GM23338 (cell line): Measurements from ENCODE around the gene FUNDC2. TPM values are rescaled to one million over a fixed set of nuclear protein-coding genes. Genes with fewer than 3 reads are reported as not detected.

Source experiments
- ATAC-seq: fragments of 200-7000 bp; cut with Tn5 transposase; 3 replicates; pipeline ENCODE4 v1.9.1; 2020
- DNase-seq: peaks from one replicate; pipeline ENCODE4 v3.0.0-alpha.2; 2015; ENCODE audit warnings: low spot score
- H2AFZ ChIP-seq: fragments of 200-600 bp; sonication (generic); 2 replicates; pipeline ENCODE4 v1.8.0; 2016; ENCODE audit warnings: antibody characterized with exemption, mild to moderate bottlenecking, moderate library complexity
- H3F3A ChIP-seq: fragments of 200-600 bp; sonication (generic); replicated peaks from 2 replicates; pipeline ENCODE4 v1.8.0; 2017; ENCODE audit warnings: antibody characterized with exemption, mixed run types, low read depth
- H3K27ac ChIP-seq: fragments of 200-600 bp; sonication (generic); 2 replicates; pipeline ENCODE4 v1.6.1; 2016; ENCODE audit warnings: low read depth
- H3K27me3 ChIP-seq: fragments of 200-600 bp; sonication (generic); 2 replicates; pipeline ENCODE4 v1.8.0; 2016; ENCODE audit warnings: mild to moderate bottlenecking, mixed run types, moderate library complexity; ENCODE audit not compliant: insufficient read depth
- H3K36me3 ChIP-seq: fragments of 200-600 bp; sonication (generic); 2 replicates; pipeline ENCODE4 v1.8.0; 2016; ENCODE audit warnings: mild to moderate bottlenecking; ENCODE audit not compliant: insufficient read depth
- H3K4me1 ChIP-seq: fragments of 200-600 bp; sonication (generic); 2 replicates; pipeline ENCODE4 v1.8.0; 2016; ENCODE audit warnings: mild to moderate bottlenecking, moderate library complexity; ENCODE audit not compliant: insufficient read depth
- H3K4me2 ChIP-seq: fragments of 200-600 bp; sonication (generic); 2 replicates; pipeline ENCODE4 v1.7.1; 2017; ENCODE audit warnings: mixed run types
- H3K4me3 ChIP-seq: fragments of 200-600 bp; sonication (generic); 2 replicates; pipeline ENCODE4 v1.6.1; 2016; ENCODE audit warnings: mixed run types
- H3K79me2 ChIP-seq: fragments of 200-600 bp; sonication (generic); replicated peaks from 2 replicates; pipeline ENCODE4 v1.8.0; 2017; ENCODE audit warnings: mild to moderate bottlenecking; ENCODE audit not compliant: insufficient read depth
- H3K9me2 ChIP-seq: fragments of 200-600 bp; sonication (generic); 2 replicates; pipeline ENCODE4 v1.8.0; 2017; ENCODE audit not compliant: insufficient read depth
- H4K20me1 ChIP-seq: fragments of 200-600 bp; sonication (generic); replicated peaks from 2 replicates; pipeline ENCODE4 v1.8.0; 2017; ENCODE audit warnings: mild to moderate bottlenecking; ENCODE audit not compliant: insufficient read depth
- H3K27ac Mint-ChIP-seq: 2 replicates; pipeline ENCODE4 v1.8.0; 2020; ENCODE audit warnings: inconsistent platforms, mild to moderate bottlenecking, moderate library complexity, mixed read lengths
- H3K27me3 Mint-ChIP-seq: 3 replicates; pipeline ENCODE4 v1.8.0; 2022; ENCODE audit warnings: low read depth, mild to moderate bottlenecking, moderate library complexity, mixed read lengths, inconsistent platforms; ENCODE audit not compliant: insufficient read depth, poor library complexity
- H3K36me3 Mint-ChIP-seq: 3 replicates; pipeline ENCODE4 v1.8.0; 2021; ENCODE audit warnings: low read depth, mild to moderate bottlenecking, inconsistent platforms, moderate library complexity, mixed read lengths
- H3K4me1 Mint-ChIP-seq: 3 replicates; pipeline ENCODE4 v1.8.0; 2020; ENCODE audit warnings: mild to moderate bottlenecking, inconsistent platforms, mixed read lengths
- H3K4me3 Mint-ChIP-seq: 3 replicates; pipeline ENCODE4 v1.8.0; 2021; ENCODE audit warnings: moderate library complexity, mild to moderate bottlenecking, inconsistent platforms, mixed read lengths
- H3K9me3 Mint-ChIP-seq: 3 replicates; pipeline ENCODE4 v1.8.0; 2020; ENCODE audit warnings: moderate library complexity, mild to moderate bottlenecking, inconsistent platforms, mixed read lengths
- CREB1 ChIP-seq: fragments of 250-450 bp; sonication (Bioruptor Pico); IDR thresholded peaks from 2 replicates; pipeline ENCODE4 v1.5.0; 2020; ENCODE audit warnings: low read depth, mild to moderate bottlenecking, moderate library complexity
- ZNF114 ChIP-seq: fragments of 250-450 bp; sonication (Bioruptor Pico); IDR thresholded peaks from 2 replicates; pipeline ENCODE4 v1.5.0; 2020; ENCODE audit warnings: mild to moderate bottlenecking, moderate library complexity
- polyA plus RNA-seq: library from polyadenylated mRNA; unstranded; fragments of >200 nt; fragmentation: Nextera tagmentation; extraction: Ambion mirVana; gene quantifications from 2 replicates; pipeline ENCODE4 v1.2.1, GENCODE V29; 2016
- total RNA-seq: library from RNA; depleted of rRNA; stranded (reverse); fragments of >200 nt; shearing (Covaris generic); gene quantifications from 2 replicates; pipeline ENCODE4 v1.2.3, GENCODE V29; 2014
- TF ChIP-seq, protein P1 (sequence below): fragments of 250-450 bp; sonication (Bioruptor Pico); IDR thresholded peaks from 2 replicates; pipeline ENCODE4 v1.5.0; 2020; ENCODE audit warnings: mild to moderate bottlenecking, moderate library complexity
- TF ChIP-seq, protein P2 (sequence below), 2 experiments: fragments of 200-600 bp in 1 of 2; sonication (generic) in 1 of 2; conservative IDR thresholded peaks; 2 replicates each; pipeline versions ENCODE4 v1.5.1 to v1.6.1; 2016 to 2017; ENCODE audit warnings: antibody characterized with exemption in 2 of 2, low read depth in 2 of 2, mild to moderate bottlenecking in 2 of 2, moderate library complexity in 1 of 2
- TF ChIP-seq, protein P3 (sequence below): IDR thresholded peaks from 2 replicates; pipeline ENCODE4 v1.6.1; 2016; ENCODE audit warnings: antibody characterized with exemption

Gene FUNDC2
- total and polyA plus RNA-seq, 2 experiments from 2014 or later, result 28.6 to 58.5 TPM

DNA sequence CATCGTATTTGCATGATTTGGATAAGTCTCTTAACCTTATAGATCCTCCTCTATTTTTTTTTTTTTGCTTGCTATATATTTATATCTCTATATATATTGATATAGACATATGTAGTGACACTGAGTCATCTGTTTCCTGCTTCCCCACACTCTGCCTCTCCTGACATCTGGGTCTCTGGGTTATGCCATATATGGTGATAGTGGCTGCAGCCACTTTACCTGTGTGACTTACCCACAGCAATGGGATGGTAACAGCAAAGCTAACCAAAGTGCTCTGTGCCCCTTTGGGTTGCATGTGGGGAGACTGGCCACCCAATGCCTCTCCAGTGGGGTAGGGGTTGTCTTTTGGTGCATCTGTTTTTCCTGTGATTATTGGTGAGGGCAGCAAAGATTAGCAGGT, 29.8 kb downstream of the FUNDC2 start (continued):
- TF ChIP-seq, protein P1, sequence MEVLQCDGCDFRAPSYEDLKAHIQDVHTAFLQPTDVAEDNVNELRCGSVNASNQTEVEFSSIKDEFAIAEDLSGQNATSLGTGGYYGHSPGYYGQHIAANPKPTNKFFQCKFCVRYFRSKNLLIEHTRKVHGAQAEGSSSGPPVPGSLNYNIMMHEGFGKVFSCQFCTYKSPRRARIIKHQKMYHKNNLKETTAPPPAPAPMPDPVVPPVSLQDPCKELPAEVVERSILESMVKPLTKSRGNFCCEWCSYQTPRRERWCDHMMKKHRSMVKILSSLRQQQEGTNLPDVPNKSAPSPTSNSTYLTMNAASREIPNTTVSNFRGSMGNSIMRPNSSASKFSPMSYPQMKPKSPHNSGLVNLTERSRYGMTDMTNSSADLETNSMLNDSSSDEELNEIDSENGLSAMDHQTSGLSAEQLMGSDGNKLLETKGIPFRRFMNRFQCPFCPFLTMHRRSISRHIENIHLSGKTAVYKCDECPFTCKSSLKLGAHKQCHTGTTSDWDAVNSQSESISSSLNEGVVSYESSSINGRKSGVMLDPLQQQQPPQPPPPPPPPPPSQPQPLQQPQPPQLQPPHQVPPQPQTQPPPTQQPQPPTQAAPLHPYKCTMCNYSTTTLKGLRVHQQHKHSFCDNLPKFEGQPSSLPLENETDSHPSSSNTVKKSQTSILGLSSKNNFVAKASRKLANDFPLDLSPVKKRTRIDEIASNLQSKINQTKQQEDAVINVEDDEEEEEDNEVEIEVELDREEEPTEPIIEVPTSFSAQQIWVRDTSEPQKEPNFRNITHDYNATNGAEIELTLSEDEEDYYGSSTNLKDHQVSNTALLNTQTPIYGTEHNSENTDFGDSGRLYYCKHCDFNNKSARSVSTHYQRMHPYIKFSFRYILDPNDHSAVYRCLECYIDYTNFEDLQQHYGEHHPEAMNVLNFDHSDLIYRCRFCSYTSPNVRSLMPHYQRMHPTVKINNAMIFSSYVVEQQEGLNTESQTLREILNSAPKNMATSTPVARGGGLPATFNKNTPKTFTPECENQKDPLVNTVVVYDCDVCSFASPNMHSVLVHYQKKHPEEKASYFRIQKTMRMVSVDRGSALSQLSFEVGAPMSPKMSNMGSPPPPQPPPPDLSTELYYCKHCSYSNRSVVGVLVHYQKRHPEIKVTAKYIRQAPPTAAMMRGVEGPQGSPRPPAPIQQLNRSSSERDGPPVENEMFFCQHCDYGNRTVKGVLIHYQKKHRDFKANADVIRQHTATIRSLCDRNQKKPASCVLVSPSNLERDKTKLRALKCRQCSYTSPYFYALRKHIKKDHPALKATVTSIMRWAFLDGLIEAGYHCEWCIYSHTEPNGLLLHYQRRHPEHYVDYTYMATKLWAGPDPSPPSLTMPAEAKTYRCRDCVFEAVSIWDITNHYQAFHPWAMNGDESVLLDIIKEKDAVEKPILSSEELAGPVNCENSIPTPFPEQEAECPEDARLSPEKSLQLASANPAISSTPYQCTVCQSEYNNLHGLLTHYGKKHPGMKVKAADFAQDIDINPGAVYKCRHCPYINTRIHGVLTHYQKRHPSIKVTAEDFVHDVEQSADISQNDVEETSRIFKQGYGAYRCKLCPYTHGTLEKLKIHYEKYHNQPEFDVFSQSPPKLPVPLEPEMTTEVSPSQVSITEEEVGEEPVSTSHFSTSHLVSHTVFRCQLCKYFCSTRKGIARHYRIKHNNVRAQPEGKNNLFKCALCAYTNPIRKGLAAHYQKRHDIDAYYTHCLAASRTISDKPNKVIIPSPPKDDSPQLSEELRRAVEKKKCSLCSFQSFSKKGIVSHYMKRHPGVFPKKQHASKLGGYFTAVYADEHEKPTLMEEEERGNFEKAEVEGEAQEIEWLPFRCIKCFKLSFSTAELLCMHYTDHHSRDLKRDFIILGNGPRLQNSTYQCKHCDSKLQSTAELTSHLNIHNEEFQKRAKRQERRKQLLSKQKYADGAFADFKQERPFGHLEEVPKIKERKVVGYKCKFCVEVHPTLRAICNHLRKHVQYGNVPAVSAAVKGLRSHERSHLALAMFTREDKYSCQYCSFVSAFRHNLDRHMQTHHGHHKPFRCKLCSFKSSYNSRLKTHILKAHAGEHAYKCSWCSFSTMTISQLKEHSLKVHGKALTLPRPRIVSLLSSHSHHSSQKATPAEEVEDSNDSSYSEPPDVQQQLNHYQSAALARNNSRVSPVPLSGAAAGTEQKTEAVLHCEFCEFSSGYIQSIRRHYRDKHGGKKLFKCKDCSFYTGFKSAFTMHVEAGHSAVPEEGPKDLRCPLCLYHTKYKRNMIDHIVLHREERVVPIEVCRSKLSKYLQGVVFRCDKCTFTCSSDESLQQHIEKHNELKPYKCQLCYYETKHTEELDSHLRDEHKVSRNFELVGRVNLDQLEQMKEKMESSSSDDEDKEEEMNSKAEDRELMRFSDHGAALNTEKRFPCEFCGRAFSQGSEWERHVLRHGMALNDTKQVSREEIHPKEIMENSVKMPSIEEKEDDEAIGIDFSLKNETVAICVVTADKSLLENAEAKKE (CRISPR knock-in tag), result no peak

DNA sequence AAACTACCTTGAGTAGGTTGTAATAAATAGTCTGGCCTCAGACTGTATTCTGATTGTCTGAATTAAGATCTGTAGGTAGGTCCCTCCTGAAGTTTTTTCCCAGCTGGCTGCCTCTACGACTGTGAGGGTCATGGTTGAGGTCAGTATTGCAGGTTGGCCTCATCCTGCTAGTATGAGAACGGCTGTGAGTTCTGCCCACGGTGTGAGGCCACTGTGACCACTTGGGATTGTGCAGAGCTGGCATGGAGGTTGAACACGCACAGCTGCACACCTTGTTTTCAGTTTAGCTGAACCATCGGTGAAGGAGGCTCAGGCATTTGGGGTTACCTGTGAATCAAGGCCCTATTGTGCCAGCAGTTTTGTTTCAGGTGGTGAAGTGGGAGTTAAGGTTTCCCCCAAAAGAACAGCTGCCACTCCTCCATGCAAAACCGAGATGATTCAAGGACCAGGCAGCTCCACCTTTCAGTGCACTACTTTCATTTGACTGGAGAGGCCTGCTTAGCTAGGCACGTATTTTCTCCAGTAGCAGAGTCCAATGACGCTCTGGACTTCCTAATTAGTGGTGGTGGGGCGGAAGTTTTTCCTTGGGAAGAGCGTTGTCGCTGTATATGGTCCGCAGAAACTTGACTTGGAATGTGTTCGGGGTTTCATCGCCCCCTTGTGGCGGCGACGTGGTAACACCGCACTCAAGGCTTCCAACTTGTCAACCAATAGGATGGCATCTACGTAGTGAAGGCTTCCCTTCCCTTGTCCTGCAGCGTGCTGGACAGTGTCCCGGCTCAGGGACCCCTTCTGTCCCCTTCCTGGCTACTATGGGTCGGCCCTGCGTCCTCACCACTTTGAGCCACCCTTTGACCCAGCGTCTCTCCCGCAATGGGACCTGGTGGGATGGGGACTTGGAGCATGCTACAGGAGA, 30.5 kb downstream of the FUNDC2 start:
- Histone ChIP-seq H3K36me3 (no peaks in the 10 kb centered on the region; the same call in 1 of the 2 replicates), H2AFZ (0 out of 2 replicates have a peak overlapping the region, but pooled peaks have one; percentile 16), H3K4me1 (no peaks in the 10 kb centered on the region), H3K4me3 (peak overlapping the region; percentile 38; the same call in 1 of the 2 replicates), H3K79me2 (no peaks in the 10 kb centered on the region), H3K27ac (peak overlapping the region; percentile 32; the same call in 1 of the 2 replicates), H3F3A (no peaks in the 10 kb centered on the region), H3K4me2 (peak overlapping the region; percentile 60), H3K27me3 (no peaks in the 10 kb centered on the region), H4K20me1 (no peaks in the 10 kb centered on the region), H3K9me2 (no peaks in the 10 kb centered on the region)
- Mint-ChIP-seq H3K4me1 (no peaks in the 10 kb centered on the region), H3K4me3 (peak overlapping the region; percentile 55; the same call in 2 of the 3 replicates), H3K27ac (no peak overlapping the region), H3K9me3 (no peaks in the 10 kb centered on the region), H3K27me3 (peaks cover 2% of the 10 kb centered on the region), H3K36me3 (peaks cover 10% of the 10 kb centered on the region; the same call in 1 of the 3 replicates)
- DNase-seq, result peak; percentile 76
- ATAC-seq, result peak; percentile 98
- TF ChIP-seq, protein P2, sequence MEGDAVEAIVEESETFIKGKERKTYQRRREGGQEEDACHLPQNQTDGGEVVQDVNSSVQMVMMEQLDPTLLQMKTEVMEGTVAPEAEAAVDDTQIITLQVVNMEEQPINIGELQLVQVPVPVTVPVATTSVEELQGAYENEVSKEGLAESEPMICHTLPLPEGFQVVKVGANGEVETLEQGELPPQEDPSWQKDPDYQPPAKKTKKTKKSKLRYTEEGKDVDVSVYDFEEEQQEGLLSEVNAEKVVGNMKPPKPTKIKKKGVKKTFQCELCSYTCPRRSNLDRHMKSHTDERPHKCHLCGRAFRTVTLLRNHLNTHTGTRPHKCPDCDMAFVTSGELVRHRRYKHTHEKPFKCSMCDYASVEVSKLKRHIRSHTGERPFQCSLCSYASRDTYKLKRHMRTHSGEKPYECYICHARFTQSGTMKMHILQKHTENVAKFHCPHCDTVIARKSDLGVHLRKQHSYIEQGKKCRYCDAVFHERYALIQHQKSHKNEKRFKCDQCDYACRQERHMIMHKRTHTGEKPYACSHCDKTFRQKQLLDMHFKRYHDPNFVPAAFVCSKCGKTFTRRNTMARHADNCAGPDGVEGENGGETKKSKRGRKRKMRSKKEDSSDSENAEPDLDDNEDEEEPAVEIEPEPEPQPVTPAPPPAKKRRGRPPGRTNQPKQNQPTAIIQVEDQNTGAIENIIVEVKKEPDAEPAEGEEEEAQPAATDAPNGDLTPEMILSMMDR (conservative IDR thresholded peaks at IDR 0.05; ENCODE audit: low read depth in 2 of 2), result peak; percentile 59 to 75
- no peak for TF ChIP-seq ZNF114 (CRISPR knock-in tag)
- peak; percentile 66; the same call in 1 of the 2 replicates for TF ChIP-seq CREB1 (CRISPR knock-in tag)
- TF ChIP-seq, protein P3, sequence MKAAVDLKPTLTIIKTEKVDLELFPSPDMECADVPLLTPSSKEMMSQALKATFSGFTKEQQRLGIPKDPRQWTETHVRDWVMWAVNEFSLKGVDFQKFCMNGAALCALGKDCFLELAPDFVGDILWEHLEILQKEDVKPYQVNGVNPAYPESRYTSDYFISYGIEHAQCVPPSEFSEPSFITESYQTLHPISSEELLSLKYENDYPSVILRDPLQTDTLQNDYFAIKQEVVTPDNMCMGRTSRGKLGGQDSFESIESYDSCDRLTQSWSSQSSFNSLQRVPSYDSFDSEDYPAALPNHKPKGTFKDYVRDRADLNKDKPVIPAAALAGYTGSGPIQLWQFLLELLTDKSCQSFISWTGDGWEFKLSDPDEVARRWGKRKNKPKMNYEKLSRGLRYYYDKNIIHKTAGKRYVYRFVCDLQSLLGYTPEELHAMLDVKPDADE, result no peak
